T1000 (cell line): ENCODE data around the gene MLIP.

Experiments
- DNase-seq: peaks from one replicate; lab custom pipeline; 2025; ENCODE audit warnings: mixed read lengths; lab: John Stamatoyannopoulos, UW

Gene MLIP

GRCh38 chr6:54095723-54096122 is 15.5 kb upstream of the MLIP start:
- no peak for DNase-seq

GRCh38 chr6:54096811-54097210 is 14.4 kb upstream of the MLIP start:
- DNase-seq = no peak

- no peak for DNase-seq
Measured at GRCh38 chr6:54097753-54098152, 13.5 kb upstream of the MLIP start.

GRCh38 chr6:54098450-54099044 is 12.7 kb upstream of the MLIP start:
- DNase-seq = no peak

GRCh38 chr6:54099225-54099624 is 12.0 kb upstream of the MLIP start:
- no peak for DNase-seq

- DNase-seq = no peak
Measured at GRCh38 chr6:54100411-54101006, 10.7 kb upstream of the MLIP start.

GRCh38 chr6:54102238-54102637 is 9.0 kb upstream of the MLIP start:
- DNase-seq = no peak

- no peak for DNase-seq
Measured at GRCh38 chr6:54103497-54103896, 7.7 kb upstream of the MLIP start.

GRCh38 chr6:54106727-54107126 is 4.5 kb upstream of the MLIP start:
- DNase-seq = no peak

- DNase-seq = no peak
Measured at GRCh38 chr6:54107470-54108090, 3.7 kb upstream of the MLIP start.

- DNase-seq = no peak
Measured at GRCh38 chr6:54108271-54108670, 3.0 kb upstream of the MLIP start.

GRCh38 chr6:54109586-54109985 is 1.7 kb upstream of the MLIP start:
- no peak for DNase-seq

GRCh38 chr6:54112151-54112650 is 958 bp downstream of the MLIP start:
- DNase-seq = no peak

- no peak for DNase-seq
Measured at GRCh38 chr6:54114991-54115390, 3.7 kb downstream of the MLIP start.

- DNase-seq = no peak
Measured at GRCh38 chr6:54115966-54116365, 4.7 kb downstream of the MLIP start.

- no peak for DNase-seq
Measured at GRCh38 chr6:54118117-54118516, 6.9 kb downstream of the MLIP start.

GRCh38 chr6:54125493-54125892 is 14.2 kb downstream of the MLIP start:
- DNase-seq = no peak

GRCh38 chr6:54130179-54130578 is 18.9 kb downstream of the MLIP start:
- DNase-seq = no peak

- DNase-seq = no peak
Measured at GRCh38 chr6:54132587-54132986, 21.3 kb downstream of the MLIP start.

- no peak for DNase-seq
Measured at GRCh38 chr6:54133186-54133585, 21.9 kb downstream of the MLIP start.

GRCh38 chr6:54134935-54135334 is 23.7 kb downstream of the MLIP start:
- no peak for DNase-seq

- DNase-seq = no peak
Measured at GRCh38 chr6:54135665-54136369, 24.6 kb downstream of the MLIP start.

- DNase-seq = no peak
Measured at GRCh38 chr6:54138795-54139194, 27.6 kb downstream of the MLIP start.
